A673 (cell line): Measurements from ENCODE around the gene MT1B. TPM values are rescaled to one million over a fixed set of nuclear protein-coding genes. Genes with fewer than 3 reads are reported as not detected.

Source experiments
- BruUV-seq: library from RNA; stranded (reverse); fragments of 400-500 nt; replicated peaks from 2 replicates; lab custom pipeline; 2021; lab: Mats Ljungman, UMichigan
- CTCF ChIA-PET: fragments of 300-600 bp; sonication (Branson Sonifier 250); formaldehyde crosslinking; loops from one replicate; lab custom pipeline; 2022; ENCODE audit warnings: antibody characterized with exemption; lab: Charles Lee
- POLR2A ChIA-PET: fragments of 300-600 bp; sonication (Branson Sonifier 250); formaldehyde crosslinking; loops from one replicate; lab custom pipeline; 2022; ENCODE audit warnings: antibody characterized with exemption; ENCODE audit not compliant: low non-redundant PET; lab: Charles Lee
- DNase-seq: peaks from one replicate; pipeline ENCODE4 v3.0.0-alpha.2; 2015; ENCODE audit warnings: low spot score
- H3K27ac ChIP-seq: fragments of 200-600 bp; sonication (generic); 2 replicates; pipeline ENCODE4 v1.5.1; 2016; ENCODE audit warnings: mixed run types, low read depth, mild to moderate bottlenecking, mixed read lengths, antibody characterized with exemption, low read length; ENCODE audit not compliant: poor library complexity, severe bottlenecking
- H3K27me3 ChIP-seq: fragments of 200-600 bp; sonication (generic); replicated peaks from 2 replicates; pipeline ENCODE4 v1.6.1; 2017; ENCODE audit warnings: mixed run types, low read depth, mild to moderate bottlenecking, mixed read lengths, antibody characterized with exemption, low read length; ENCODE audit not compliant: insufficient read depth, poor library complexity
- H3K36me3 ChIP-seq: fragments of 200-600 bp; sonication (generic); 2 replicates; pipeline ENCODE4 v1.6.1; 2016; ENCODE audit warnings: mixed run types, mild to moderate bottlenecking, mixed read lengths, antibody characterized with exemption, low read length; ENCODE audit not compliant: insufficient read depth, poor library complexity, severe bottlenecking
- H3K4me1 ChIP-seq: fragments of 200-600 bp; sonication (generic); 2 replicates; pipeline ENCODE4 v1.6.1; 2017; ENCODE audit warnings: mixed run types, mild to moderate bottlenecking, mixed read lengths, antibody characterized with exemption, low read length; ENCODE audit not compliant: insufficient read depth, poor library complexity, severe bottlenecking
- H3K4me3 ChIP-seq: fragments of 200-600 bp; sonication (generic); 2 replicates; pipeline ENCODE4 v1.5.1; 2016; ENCODE audit warnings: low read depth, mixed run types, mild to moderate bottlenecking, mixed read lengths, low read length; ENCODE audit not compliant: poor library complexity, severe bottlenecking
- H3K9me3 ChIP-seq: fragments of 200-600 bp; sonication (generic); 2 replicates; pipeline ENCODE4 v1.6.1; 2016; ENCODE audit warnings: mixed run types, low read depth, mild to moderate bottlenecking, mixed read lengths, antibody characterized with exemption, low read length; ENCODE audit not compliant: poor library complexity, severe bottlenecking
- CTCF ChIP-seq: fragments of 300-800, 200-600 bp; sonication (generic); conservative IDR thresholded peaks from 2 replicates; pipeline ENCODE4 v1.5.1; 2017; ENCODE audit warnings: low read depth, mild to moderate bottlenecking, antibody characterized with exemption, low read length, moderate library complexity, mixed read lengths
- EZH2 ChIP-seq: fragments of 200-600 bp; sonication (generic); IDR thresholded peaks from 2 replicates; pipeline ENCODE4 v1.6.1; 2017; ENCODE audit warnings: borderline replicate concordance, low read depth, mild to moderate bottlenecking, mixed read lengths, antibody characterized with exemption, low read length; ENCODE audit not compliant: poor library complexity, severe bottlenecking
- intact Hi-C: fragments of 100-400 bp; cut with micrococcal nuclease; formaldehyde crosslinking; loops from one replicate; pipeline ENCODE4 v1.10.0; 2022; ENCODE audit not compliant: unreplicated experiment
- total RNA-seq: library from RNA; stranded (reverse); gene quantifications from 2 replicates; pipeline ENCODE4 v1.2.3, GENCODE V29; 2021

Gene MT1B
- total RNA-seq, 1 experiment from 2014 or later, result not detected

GRCh38 chr16:56605475-56605874 lies 46.2 kb upstream of the MT1B start:
- no peak for DNase-seq
- peaks cover 29% of the 10 kb centered on the region for H3K4me1 ChIP-seq
- H3K36me3 ChIP-seq, result no peaks in the 10 kb centered on the region
- ChIA-PET CTCF (no interaction called here), POLR2A (no interaction called here)
- no peak overlapping the region for H3K4me3 ChIP-seq
- no peak overlapping the region for H3K27ac ChIP-seq
- intact Hi-C loops, result loop anchor here (5.0 kb wide), 1 partner anchor 77 kb away; the partner anchor contains the start of gene MT1X
- BruUV-seq, result no TSS peak
- TF ChIP-seq CTCF (no peak), EZH2 (no peak)
- H3K27me3 ChIP-seq, result no peaks in the 10 kb centered on the region
- no peaks in the 10 kb centered on the region for H3K9me3 ChIP-seq

- Histone ChIP-seq H3K27ac (no peak overlapping the region), H3K4me3 (no peak overlapping the region)
- CTCF ChIA-PET, result interaction anchor here (1.0 kb wide), 1 partner anchor 37 kb away, joined by 3 read pairs; no protein-coding TSS in a partner anchor
Observed at GRCh38 chr16:56606071-56606475, 45.6 kb upstream of the MT1B start.

DNA sequence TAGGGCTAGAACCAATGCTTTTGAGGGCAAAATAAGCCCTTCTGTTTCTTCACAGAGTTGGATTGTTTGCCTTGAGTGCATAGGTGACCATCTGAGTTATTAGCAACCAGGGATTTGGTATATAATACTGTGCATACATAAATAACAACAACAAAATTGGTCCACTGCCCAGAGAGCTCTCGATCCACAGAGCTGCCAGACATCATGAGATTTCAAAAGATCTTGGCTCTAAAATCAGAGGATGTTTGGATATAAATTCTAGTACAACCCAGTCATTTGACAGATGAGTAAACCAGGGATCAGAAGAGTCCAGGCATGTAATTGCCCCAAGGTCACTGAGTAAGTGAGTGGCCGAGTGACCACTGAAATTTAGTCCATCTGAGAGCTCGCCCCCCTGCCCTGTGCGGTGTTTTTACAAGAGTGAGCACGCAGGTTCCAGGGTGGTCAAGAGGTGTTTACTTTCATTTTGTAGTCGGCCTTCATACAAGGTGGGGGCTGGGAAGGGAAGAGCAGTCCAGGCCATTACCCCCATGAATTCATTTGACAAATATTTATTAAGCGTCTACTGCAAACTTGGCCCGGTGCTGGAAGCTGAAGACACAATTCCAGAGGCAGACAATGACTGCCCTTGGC lies 45.1 kb upstream of the MT1B start:
- Histone ChIP-seq H3K4me1 (peaks cover 34% of the 10 kb centered on the region), H3K9me3 (no peaks in the 10 kb centered on the region), H3K4me3 (no peak overlapping the region), H3K27ac (no peak overlapping the region), H3K36me3 (no peaks in the 10 kb centered on the region), H3K27me3 (no peaks in the 10 kb centered on the region)
- ChIA-PET CTCF (interaction anchor here (1.0 kb wide), 1 partner anchor 37 kb away, joined by 3 read pairs; no protein-coding TSS in a partner anchor), POLR2A (no interaction called here)
- TF ChIP-seq CTCF (no peak), EZH2 (no peak)
- DNase-seq, result no peak
- BruUV-seq, result no TSS peak
- intact Hi-C loops, result loop anchor here (5.0 kb wide), 1 partner anchor 76 kb away; the partner anchor contains the start of gene MT1X

More at GRCh38 chr16:56606071-56606475, 45.6 kb upstream of the MT1B start:
- Histone ChIP-seq H3K27me3 (no peaks in the 10 kb centered on the region), H3K4me1 (peaks cover 34% of the 10 kb centered on the region), H3K9me3 (no peaks in the 10 kb centered on the region), H3K36me3 (no peaks in the 10 kb centered on the region)
- no TSS peak for BruUV-seq
- DNase-seq, result no peak
- TF ChIP-seq CTCF, result no peak
- TF ChIP-seq EZH2, result no peak
- intact Hi-C loops, result loop anchor here (5.0 kb wide), 1 partner anchor 76 kb away; the partner anchor contains the start of gene MT1X
- POLR2A ChIA-PET, result no interaction called here
